OCI-LY7 (cell line): ENCODE results near the gene GDA.

Experiments
- EZH2phosphoT487 ChIP-seq: fragments of 200-600 bp; sonication (generic); IDR thresholded peaks from 2 replicates; pipeline ENCODE4 v1.6.1; 2018; ENCODE audit warnings: low read depth, borderline replicate concordance, mild to moderate bottlenecking, mixed run types, antibody characterized with exemption, low read length, moderate library complexity, mixed read lengths
- TF ChIP-seq, protein P1 (sequence below): fragments of 200-600 bp; sonication (generic); conservative IDR thresholded peaks from 2 replicates; pipeline ENCODE4 v1.5.1; 2014; ENCODE audit warnings: mild to moderate bottlenecking, antibody characterized with exemption, low read length, moderate library complexity, mixed read lengths

DNA sequence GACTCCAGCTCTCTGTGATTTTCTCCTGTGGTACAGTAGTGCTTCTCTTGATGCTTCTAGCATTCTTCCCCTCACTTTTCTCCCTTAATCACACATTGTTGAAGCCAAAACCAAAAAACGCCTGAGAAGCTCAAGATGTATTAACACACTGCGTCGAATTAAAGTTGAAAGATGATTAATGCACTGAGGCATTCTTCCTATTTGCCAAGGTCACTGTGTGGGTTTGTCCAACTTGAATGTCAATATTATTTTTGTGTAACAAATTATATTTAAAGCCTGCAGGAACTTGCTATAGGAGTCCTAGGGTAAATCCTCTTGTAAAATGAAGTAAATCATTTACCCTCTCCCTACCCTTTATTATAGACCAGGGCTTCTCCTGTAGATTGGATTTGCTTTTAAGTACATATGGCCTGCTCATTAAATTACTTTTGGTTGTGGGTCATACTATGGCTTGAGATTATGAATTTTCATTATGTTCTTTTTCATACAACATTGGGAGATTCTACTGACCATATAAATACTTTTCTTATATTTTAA is 68.1 kb downstream of the GDA start:
- TF ChIP-seq, protein P1, sequence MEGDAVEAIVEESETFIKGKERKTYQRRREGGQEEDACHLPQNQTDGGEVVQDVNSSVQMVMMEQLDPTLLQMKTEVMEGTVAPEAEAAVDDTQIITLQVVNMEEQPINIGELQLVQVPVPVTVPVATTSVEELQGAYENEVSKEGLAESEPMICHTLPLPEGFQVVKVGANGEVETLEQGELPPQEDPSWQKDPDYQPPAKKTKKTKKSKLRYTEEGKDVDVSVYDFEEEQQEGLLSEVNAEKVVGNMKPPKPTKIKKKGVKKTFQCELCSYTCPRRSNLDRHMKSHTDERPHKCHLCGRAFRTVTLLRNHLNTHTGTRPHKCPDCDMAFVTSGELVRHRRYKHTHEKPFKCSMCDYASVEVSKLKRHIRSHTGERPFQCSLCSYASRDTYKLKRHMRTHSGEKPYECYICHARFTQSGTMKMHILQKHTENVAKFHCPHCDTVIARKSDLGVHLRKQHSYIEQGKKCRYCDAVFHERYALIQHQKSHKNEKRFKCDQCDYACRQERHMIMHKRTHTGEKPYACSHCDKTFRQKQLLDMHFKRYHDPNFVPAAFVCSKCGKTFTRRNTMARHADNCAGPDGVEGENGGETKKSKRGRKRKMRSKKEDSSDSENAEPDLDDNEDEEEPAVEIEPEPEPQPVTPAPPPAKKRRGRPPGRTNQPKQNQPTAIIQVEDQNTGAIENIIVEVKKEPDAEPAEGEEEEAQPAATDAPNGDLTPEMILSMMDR = no peak
- TF ChIP-seq EZH2phosphoT487 = no peak
